OCI-LY3 (cell line): Measurements from ENCODE around the gene BPIFA3.

Source experiments
- EZH2phosphoT487 ChIP-seq: fragments of 200-600 bp; shearing (Covaris generic); IDR thresholded peaks from 2 replicates; pipeline ENCODE4 v1.6.1; 2018; ENCODE audit warnings: antibody characterized with exemption, mixed run types, low read depth
- TF ChIP-seq, protein P1 (sequence below): fragments of 200-600, 300-600 bp; sonication (generic); IDR thresholded peaks from 2 replicates; pipeline ENCODE4 v1.5.1; 2014; ENCODE audit warnings: antibody characterized with exemption, low read length, low read depth

- TF ChIP-seq, protein P1, sequence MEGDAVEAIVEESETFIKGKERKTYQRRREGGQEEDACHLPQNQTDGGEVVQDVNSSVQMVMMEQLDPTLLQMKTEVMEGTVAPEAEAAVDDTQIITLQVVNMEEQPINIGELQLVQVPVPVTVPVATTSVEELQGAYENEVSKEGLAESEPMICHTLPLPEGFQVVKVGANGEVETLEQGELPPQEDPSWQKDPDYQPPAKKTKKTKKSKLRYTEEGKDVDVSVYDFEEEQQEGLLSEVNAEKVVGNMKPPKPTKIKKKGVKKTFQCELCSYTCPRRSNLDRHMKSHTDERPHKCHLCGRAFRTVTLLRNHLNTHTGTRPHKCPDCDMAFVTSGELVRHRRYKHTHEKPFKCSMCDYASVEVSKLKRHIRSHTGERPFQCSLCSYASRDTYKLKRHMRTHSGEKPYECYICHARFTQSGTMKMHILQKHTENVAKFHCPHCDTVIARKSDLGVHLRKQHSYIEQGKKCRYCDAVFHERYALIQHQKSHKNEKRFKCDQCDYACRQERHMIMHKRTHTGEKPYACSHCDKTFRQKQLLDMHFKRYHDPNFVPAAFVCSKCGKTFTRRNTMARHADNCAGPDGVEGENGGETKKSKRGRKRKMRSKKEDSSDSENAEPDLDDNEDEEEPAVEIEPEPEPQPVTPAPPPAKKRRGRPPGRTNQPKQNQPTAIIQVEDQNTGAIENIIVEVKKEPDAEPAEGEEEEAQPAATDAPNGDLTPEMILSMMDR: no peak
- no peak for TF ChIP-seq EZH2phosphoT487
These were observed 18.5 kb downstream of the BPIFA3 start, which contains the start of gene BPIFA1 for GRCh38 chr20:33235696-33236095.
